Measurements from ENCODE around the gene CDH18. TPM values are rescaled to one million over a fixed set of nuclear protein-coding genes. Genes with fewer than 3 reads are reported as not detected.

Gene CDH18
- total and polyA plus RNA-seq, 2 of the 13 experiments (the other 11 are each of a cell fraction or from before 2014, with no cell fraction given), result not detected

GRCh38 chr5:19734776-19735175 is 253.2 kb downstream of the CDH18 start (continued):
- TF ChIP-seq ZNF142 (CRISPR knock-in tag; IDR thresholded peaks at IDR 0.05) (no peak), ZNF75D (CRISPR knock-in tag; IDR thresholded peaks at IDR 0.05; ENCODE audit: borderline replicate concordance) (no peak)

- no peak for DNase-seq (ENCODE audit: low spot score)
- no TSS peak for BruUV-seq (replicated peaks)
- intact Hi-C loops (cut with micrococcal nuclease; ENCODE audit: unreplicated experiment) (no loop called here), in situ Hi-C loops (cut with HindIII; ENCODE audit: extremely low pct_ligation_motif_present, low pct_unique_long_range_greater_than_20kb) (no loop called here)
- Histone ChIP-seq H3K4me3 (replicated peaks in 1 of 3; ENCODE audit: insufficient read depth in 1 of 3, low read depth in 2 of 3, low read length in 3 of 3) (no peak overlapping the region), H3K4me1 (ENCODE audit: insufficient read depth, low read length) (no peaks in the 10 kb centered on the region), H3K79me2 (ENCODE audit: insufficient read depth, low read length) (no peaks in the 10 kb centered on the region), H3K9ac (ENCODE audit: insufficient read depth, low read depth, low read length) (no peak overlapping the region), H3K27ac (ENCODE audit: extremely low read length, insufficient read depth, low read length) (no peak overlapping the region), H4K20me1 (ENCODE audit: insufficient read depth, low read length) (no peaks in the 10 kb centered on the region), H3K27me3 (ENCODE audit: control insufficient read depth in 1 of 2, insufficient read depth in 2 of 2, low read length in 2 of 2) (no peaks in the 10 kb centered on the region), H2AFZ (ENCODE audit: low read length) (no peak overlapping the region), H3K4me2 (ENCODE audit: low read depth, low read length) (no peak overlapping the region), H3K9me3 (ENCODE audit: low read length) (peaks cover 8% of the 10 kb centered on the region), H3K36me3 (replicated peaks in 1 of 2; ENCODE audit: control insufficient read depth in 1 of 2, insufficient read depth in 2 of 2, low read length in 2 of 2) (no peaks in the 10 kb centered on the region)
- WGBS (ENCODE audit: low lambda C conversion rate), result 1% methylated on average over 5 of the region's 6 CpGs
- FAIRE-seq, result no peak
- no peak for ATAC-seq
- ChIA-PET CTCF (ENCODE audit: low intra/inter-chr PET ratio, low total read pairs) (no interaction called here), POLR2A (no interaction called here)
- TF ChIP-seq GPBP1L1 (CRISPR knock-in tag; IDR thresholded peaks at IDR 0.05) (no peak), ZNF589 (CRISPR knock-in tag; conservative IDR thresholded peaks at IDR 0.05) (no peak), ZNF17 (CRISPR knock-in tag; IDR thresholded peaks at IDR 0.05) (no peak), ZFP36 (IDR thresholded peaks at IDR 0.05; ENCODE audit: borderline replicate concordance, low read depth, low read length, partially characterized antibody) (no peak), ZNF550 (CRISPR knock-in tag; IDR thresholded peaks at IDR 0.05; ENCODE audit: borderline replicate concordance) (no peak), NFKB2 (CRISPR knock-in tag; IDR thresholded peaks at IDR 0.05; ENCODE audit: borderline replicate concordance) (no peak), ARNT2 (CRISPR knock-in tag; IDR thresholded peaks at IDR 0.05; ENCODE audit: low read depth) (no peak), ZNF251 (CRISPR knock-in tag; IDR thresholded peaks at IDR 0.05) (no peak), DNMT1 (CRISPR knock-in tag; IDR thresholded peaks at IDR 0.05) (no peak), NR0B2 (CRISPR knock-in tag; IDR thresholded peaks at IDR 0.05) (no peak), GZF1 (CRISPR knock-in tag; IDR thresholded peaks at IDR 0.05) (no peak), ZNF3 (CRISPR knock-in tag; IDR thresholded peaks at IDR 0.05) (no peak)
Observed at GRCh38 chr5:19733612-19734495, 254.1 kb downstream of the CDH18 start.
